GM18951 (cell line): ENCODE data around the gene FMO1.

Experiments used
- POLR2A ChIP-seq: IDR thresholded peaks from 4 replicates; pipeline ENCODE4 v1.6.1; 2011; ENCODE audit warnings: mild to moderate bottlenecking; ENCODE audit not compliant: insufficient read length, insufficient read depth; ENCODE audit errors: extremely low read depth
- in situ Hi-C: fragments of 300-500 bp; cut with MboI; formaldehyde crosslinking; loops from one replicate; pipeline ENCODE4 v1.12.0; 2022; ENCODE audit warnings: low sequenced_read_pairs, mixed read lengths, inconsistent platforms; ENCODE audit not compliant: unreplicated experiment

FMO1 gene

DNA sequence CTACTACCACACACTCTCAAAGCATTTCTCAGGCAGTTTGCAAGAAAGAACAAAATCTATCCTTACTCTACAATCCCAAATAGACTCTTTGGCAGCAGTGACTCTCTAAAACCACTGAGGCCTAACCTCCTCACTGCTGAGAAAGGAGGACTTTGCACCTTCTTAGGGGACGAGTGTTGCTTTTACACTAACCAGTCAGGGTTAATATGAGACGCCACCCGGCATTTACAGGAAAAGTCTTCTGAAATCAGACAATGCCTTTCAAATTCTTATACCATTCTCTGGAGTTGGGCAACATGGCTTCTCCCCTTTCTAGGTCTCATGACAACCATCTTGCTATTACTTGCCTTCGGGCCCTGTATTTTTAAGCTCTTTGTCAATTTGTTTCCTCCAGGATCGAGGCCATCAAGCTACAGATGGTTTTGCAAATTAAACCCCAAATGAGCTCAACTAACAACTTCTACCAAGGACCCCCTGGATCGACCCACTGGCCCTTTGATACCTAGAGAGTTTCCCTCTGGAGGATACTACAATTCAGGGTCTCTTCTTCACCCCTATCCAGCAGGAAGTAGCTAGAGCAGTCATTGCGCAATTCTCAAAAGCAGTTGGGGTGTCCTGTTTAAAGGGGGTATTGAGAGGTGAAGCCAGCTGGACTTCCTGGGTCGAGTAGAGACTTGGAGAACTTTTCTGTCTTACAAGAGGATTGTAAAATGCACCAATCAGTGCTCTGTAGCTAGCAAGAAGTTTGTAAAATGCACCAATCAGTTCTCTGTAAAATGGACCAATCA, 63.7 kb downstream of the FMO1 start:
- no peak for TF ChIP-seq POLR2A
- in situ Hi-C loops: no loop called here

DNA sequence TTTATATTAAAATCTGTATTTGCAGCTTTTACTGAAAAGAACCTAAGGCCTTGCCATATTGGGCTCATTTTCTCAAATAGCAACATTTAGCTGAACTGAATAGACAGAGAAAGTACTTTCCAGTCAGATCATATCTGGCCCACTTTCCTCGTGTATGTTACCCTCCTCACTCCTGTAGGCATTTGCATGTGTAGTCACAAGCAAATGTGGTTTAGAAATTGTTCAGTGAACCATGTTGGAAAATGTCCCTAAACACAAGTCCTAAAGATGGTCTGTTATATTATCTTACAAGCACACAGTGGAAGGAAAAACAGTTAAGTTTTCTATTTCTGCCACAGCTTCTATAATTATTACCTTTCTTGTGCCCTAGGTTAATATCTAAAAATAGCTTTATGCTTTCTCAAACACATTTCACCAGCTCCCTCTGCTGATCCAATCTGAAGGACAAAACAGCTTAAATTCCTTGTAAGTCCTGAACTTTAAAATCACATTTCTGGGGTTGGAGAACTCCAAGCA, 65.1 kb downstream of the FMO1 start:
- TF ChIP-seq POLR2A: no peak
- in situ Hi-C loops: no loop called here

DNA sequence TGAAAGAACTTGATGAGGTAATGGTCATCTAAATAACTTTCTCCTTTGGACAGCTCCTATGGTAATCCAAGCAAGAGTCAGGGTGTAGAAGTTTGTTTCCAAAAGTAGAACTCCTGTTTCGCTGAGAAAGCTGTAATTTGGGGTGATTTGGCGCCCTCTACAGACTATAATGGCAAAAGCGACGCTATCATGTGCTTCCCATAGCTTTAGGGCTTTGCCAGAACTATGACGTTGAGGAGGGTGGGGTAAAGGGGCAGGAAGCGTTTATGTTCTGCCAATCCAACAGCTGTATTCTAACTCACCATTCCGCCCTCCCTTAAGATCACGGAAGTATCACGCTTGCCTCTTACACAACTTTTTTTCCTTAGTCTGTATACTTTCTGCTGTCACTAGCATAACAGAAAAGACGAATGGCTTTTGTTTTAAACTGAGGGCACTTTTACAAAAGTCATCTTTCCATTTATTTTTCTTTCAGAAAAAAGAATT, 65.6 kb downstream of the FMO1 start, which contains the start of gene FMO4:
TSS of gene FMO4 (plus strand) at position 349 of the 486 bp plus-strand sequence. CDS start 5,643 bp downstream, outside the sequence.
- in situ Hi-C loops: no loop called here

DNA sequence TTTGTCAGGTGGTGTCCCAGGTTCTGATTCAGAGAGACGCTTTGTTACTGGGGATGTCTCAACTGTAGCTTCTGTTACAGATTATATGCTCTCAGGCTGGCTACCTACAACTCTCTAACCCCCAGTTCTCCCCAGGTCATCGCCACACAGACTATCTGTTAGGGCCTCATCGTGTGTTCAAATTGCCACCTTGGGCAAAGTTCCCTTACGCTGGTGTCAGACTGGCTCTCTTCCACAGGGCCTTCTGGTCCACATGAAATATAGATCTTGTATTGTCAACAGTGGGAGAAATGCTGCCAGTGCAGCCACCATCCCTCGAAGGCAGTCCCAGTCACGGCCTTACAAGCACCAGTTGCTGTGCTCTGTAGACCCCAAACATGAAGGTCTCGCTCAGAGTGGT, 81.0 kb downstream of the FMO1 start:
- in situ Hi-C loops: no loop called here
- no peak for TF ChIP-seq POLR2A

More for the DNA sequence above, 65.6 kb downstream of the FMO1 start, which contains the start of gene FMO4:
- peak; percentile 30 for TF ChIP-seq POLR2A

DNA sequence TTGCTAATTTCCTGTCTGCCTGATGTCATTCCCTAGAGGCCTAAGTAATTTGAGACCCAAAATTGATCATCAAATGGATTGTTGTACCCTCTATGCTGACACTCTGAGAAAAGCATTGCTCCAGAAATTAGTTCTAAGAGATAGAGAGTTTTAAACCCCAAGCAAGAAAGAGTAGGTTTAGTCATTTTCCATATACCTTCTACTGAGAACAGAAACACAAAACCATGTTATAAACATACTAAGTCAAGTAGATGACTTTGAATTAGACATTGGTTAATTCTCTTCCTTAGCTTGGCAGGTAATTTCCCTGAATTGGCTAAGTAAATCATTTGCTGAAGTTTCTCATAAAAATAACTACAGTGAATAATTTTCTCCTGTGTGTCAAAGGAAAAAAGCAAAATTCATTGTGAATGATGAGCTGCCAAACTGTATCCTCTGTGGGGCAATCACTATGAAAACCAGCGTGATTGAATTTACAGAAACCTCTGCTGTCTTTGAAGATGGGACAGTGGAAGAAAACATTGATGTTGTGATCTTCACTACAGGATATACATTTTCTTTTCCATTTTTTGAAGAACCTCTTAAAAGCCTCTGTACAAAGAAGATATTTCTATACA, 85.8 kb downstream of the FMO1 start:
- in situ Hi-C loops: no loop called here
- TF ChIP-seq POLR2A: no peak
